NCI-H2081 (cell line): ENCODE measurements around the gene ZBTB22.

ENCODE experiments used
- DNase-seq, 2 experiments: peaks; one replicate each; lab custom pipeline; 2025; lab: John Stamatoyannopoulos, UW

ZBTB22 gene

DNA sequence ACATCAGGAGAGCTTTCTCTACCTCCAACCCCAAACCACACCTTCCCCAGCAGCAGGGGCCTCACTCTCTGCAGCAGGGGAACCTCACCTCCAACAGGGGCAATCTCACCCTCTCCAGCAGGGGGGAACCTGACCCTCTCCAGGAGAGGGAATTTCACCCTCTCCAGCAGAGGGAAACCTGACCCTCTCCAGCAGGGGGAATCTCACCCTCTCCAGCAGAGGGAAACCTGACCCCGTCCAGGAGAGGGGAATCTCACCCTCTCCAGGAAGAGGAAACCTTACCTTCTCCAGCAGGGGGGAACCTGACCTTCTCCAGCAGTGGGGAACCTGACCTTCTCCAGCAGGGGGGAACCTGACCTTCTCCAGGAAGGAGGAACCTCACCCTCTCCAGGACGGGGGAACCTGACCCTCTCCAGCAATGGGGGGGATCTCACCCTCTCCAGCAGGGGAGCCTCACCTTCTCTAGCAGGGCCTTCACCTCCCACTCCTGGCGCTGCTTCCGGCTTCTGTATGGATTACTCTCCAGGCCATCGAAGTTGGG is 37.5 kb downstream of the ZBTB22 start:
- peak in 1 of 2 experiments; percentile 20 for DNase-seq

DNA sequence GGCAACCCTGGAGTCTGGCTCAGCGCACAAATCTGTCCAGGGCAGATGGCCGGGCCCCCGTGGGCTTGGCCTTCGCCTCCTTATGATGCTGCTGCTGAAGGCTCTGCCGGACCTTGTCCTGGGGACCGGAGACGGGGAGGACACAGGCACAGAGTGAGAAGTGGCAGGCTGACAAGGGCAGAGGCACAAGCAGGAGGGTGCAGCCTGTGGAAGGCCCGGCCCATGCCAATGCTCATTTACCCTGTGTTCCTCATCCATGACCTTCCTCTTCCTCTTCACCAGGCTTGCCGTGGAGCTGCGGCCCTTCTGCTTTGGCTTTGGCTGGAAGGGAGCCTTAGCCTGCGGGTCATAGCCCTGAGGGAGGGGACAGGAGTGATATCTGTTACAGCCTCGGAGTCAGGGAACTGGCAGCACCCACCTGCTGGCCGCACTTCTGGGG is 38.3 kb downstream of the ZBTB22 start:
- DNase-seq, result no peak

DNA sequence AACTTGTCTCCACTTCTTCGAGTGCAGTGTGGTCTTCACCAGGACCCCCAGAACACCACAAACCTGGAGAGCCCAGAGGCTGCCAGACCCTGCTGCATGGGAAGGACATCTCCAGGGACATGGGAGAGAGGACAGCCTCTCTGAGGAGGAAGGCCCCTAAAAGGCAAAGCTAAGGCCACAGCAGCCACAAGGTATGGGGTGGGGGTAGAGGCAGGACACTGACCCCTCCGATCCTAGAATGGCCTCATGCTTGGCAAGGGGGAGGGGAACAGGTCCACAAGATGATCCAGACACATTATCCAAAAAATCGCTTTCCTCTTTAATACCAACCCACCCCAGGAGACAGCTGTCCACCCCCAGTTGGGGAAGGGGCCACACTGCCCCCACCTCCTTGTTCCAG is 38.7 kb downstream of the ZBTB22 start:
- DNase-seq, result no peak

DNA sequence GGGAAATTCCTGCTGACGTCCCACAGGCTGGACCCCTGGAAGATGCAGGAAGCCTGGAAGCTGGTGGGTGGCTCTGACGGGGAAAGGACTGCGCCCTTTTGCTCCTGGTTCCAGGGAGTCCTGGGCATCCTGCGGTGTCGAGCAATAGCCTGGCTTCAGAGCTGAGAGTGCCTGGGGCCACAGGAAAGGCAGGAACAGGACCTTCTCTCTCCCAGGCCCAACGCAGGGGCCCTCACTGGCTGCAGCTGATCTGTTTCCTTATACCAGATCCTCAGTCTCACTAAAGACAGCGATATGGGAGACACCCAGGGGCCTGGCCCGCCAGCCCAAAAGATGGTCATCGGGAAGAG is 39.2 kb downstream of the ZBTB22 start:
- DNase-seq, result no peak

DNA sequence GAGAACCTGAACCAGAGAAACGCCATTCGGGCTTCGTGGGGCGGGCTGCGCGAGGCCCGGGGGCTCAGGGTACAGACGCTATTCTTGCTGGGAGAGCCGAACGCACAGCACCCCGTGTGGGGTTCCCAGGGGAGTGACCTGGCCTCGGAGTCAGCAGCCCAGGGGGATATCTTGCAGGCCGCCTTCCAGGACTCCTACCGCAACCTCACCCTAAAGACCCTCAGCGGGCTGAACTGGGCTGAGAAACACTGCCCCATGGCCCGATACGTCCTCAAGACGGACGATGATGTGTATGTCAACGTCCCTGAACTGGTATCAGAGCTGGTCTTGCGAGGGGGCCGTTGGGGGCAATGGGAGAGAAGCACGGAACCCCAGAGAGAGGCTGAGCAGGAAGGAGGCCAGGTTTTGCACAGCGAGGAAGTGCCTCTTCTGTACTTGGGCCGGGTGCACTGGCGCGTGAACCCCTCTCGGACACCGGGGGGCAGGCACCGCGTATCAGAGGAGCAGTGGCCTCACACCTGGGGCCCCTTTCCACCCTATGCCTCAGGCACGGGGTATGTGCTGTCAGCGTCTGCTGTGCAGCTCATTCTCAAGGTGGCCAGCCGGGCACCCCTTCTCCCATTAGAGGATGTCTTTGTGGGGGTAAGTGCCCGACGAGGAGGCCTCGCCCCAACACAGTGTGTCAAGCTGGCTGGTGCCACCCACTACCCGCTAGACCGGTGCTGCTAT is 39.7 kb downstream of the ZBTB22 start:
- no peak for DNase-seq

DNA sequence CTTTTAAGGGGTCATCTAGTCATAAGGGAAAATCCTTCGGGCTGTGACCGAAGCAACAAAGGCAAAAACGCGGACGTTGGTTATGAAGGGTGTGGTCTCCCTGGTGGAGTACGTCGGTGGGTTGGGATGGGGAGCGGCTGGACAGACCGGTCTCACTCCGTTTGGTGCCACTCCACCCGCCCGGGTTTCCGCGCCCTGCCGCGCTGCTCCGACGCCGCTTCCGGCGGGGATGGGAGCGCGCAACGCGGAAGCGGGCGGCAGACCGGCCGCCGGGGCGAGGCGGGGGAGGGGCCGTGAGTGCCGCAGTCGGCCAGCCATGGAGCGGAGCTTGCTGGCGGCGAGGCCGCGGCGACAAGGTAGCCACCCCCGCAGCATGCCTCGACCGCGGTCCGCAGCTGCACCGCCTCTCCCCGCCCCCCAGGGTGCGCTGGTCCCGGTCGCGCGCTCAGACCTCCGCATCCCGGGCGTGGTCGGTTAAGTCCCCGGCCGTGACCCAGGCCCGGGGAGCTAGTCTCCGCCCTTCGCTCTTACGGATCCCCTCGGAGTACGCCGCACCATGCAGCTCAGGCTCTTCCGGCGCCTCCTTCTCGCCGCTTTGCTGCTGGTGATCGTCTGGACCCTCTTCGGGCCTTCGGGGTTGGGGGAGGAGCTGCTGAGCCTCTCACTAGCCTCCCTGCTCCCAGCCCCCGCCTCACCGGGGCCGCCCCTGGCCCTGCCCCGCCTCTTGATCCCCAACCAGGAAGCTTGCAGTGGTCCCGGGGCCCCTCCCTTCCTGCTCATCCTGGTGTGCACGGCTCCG is 40.5 kb downstream of the ZBTB22 start, which contains the start of gene B3GALT4:
Gene B3GALT4 (plus strand): TSS at position 260 of the 799 bp plus-strand sequence. CDS start 297 bp downstream, at position 557.
- peak; percentile 65 to 76 for DNase-seq

DNA sequence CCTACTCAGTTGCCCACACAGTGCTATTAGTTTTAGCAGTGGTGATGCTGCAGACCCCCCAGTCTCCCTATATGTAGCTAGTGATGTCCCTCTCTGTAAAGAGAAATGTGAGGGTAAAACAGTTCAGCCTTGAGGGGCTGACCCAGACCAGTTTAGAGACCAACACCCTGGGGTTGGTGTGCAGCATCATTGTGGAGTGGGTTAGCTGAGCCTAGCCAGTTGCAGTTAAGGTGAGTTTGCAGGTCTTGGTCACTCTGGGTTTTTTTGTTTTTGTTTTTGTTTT is 41.0 kb downstream of the ZBTB22 start:
- no peak for DNase-seq

DNA sequence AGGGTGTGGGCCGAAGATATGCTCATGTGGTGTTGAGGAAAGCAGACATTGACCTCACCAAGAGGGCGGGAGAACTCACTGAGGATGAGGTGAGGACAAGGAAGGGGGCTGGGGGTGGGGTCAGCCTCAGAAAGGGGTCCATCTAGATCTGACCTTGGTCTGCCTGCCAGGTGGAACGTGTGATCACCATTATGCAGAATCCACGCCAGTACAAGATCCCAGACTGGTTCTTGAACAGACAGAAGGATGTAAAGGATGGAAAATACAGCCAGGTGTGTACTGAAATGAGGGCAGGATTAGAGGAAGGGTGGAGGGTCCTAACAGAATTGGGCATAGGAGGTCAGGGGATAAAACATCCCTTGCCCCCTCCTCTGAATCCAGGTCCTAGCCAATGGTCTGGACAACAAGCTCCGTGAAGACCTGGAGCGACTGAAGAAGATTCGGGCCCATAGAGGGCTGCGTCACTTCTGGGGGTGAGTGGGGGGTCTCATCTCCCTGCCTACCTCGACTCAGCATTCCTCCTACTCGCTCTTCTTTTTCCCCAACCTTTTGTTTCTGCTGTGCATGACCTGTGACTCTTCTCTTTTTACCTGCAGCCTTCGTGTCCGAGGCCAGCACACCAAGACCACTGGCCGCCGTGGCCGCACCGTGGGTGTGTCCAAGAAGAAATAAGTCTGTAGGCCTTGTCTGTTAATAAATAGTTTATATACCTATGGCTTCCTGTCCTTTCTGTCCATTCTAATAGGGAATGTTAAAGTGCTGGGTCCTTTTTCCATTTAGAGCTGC is 41.6 kb downstream of the ZBTB22 start:
- peak in 1 of 2 experiments; percentile 5 for DNase-seq

DNA sequence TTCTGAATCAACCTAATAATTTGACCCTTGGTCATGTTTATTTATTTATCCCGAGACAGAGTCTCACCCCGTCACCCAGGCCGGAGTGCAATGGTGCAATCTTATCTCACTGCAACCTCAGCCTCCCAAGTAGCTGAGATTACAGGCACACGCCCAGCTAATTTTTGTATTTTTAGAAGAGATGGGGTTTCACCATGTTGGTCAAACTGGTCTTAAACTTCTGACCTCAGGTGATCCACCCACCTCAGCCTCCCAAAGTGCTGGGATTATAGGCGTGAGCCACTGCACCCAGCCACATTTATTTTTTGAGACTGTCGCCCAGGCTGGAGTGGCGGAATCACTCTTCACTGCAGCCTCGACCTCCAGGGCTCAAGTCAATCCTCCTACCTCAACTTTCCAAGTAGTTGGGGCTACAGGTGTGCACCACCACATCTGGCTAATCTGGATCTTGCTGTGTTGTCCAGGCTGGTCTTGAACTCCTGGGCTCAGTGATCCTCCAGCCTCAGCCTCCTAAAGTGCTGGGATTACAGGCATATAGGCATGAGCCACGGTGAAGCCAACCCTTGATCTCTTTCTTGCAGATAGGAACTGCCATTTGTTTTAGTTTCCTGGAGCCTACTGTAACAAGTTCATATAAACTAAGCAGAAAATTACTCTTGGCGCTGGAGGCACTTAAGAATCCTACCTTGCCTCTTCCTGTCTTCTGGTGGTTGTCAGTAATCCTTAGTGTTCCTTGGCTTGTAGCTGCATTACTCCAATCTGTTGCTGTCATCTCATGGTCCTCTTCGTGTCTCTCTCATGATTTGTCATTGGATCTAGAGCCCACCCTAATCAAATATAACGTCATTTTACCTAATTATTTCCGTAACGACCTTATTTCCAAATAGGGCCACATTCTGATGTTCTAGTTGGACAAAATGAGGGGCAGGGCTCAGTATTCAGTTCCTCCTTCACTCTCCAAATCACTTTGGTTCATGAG is 43.3 kb downstream of the ZBTB22 start:
- DNase-seq, result no peak

DNA sequence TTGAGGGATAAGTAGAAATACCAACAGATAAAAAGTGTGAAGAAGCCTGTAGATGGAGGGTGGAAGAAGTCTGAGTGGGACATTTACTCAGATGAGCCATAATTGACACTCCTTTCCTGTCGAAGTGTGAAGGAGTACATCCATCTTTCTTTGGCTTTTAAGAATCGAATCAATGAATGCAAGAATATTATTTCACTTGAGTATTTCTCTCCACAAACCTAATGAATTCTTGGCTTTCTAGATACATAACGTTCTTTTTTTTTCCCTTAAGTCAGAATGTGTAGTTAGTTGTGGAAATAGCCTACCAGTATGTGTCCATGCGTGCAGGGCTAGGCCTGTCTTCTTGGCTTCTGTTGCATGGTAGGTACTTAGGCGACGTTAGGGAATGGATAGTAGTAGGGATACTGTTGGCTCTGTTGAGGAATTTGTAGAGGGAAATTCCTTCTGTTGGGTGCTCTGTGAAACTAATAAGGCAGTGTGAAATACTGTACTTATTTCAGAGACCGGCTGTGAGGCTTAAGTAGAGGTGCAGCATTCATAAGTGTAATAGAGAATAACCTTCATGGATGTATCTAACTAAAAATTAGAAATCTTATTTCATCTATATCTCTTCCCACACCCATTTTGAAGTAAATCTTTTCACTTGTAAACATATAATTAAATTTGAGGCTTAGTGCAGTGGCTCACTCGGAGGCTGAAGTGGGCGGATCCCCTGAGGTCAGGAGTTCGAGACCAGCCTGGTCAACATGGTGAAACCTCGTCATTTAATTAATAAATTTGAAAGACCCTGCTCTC is 44.2 kb downstream of the ZBTB22 start:
- no peak for DNase-seq

DNA sequence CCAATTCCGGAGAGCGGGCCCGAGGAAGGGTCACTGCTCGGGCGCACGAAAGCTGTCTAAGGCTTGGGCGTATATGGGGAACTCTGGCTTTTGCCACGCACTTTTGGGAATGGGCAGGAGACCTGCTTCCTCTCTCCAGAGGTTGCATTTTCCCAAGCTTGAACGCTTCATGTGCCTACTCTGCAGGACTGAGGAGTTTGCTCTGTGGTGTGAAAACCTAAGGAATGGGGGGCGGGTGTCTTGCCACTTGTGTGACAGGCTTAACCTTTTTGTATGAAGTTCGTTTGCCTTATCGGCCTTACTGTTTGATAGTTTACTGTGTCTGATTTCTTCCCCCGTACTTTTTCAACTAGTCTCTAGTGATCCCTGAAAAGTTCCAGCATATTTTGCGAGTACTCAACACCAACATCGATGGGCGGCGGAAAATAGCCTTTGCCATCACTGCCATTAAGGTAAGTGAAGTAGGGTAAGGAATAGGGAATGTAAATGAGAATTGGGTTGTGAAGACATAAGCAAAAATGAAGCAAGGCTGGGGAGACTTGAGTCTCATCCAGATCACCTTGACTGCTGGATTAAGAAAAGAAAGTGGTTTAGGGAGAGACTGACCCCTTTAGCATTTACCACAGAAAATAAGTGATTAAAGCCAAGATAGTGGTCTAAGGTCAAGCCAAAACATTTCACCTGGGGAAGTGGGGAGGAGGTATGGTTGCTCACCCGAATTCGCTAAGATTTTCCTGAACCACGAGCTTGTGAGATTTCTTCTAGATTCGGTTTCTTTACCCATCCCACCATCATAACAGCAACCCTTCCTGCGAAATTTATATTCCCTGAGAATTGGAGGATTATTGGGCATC is 45.0 kb downstream of the ZBTB22 start:
- DNase-seq, result no peak

DNA sequence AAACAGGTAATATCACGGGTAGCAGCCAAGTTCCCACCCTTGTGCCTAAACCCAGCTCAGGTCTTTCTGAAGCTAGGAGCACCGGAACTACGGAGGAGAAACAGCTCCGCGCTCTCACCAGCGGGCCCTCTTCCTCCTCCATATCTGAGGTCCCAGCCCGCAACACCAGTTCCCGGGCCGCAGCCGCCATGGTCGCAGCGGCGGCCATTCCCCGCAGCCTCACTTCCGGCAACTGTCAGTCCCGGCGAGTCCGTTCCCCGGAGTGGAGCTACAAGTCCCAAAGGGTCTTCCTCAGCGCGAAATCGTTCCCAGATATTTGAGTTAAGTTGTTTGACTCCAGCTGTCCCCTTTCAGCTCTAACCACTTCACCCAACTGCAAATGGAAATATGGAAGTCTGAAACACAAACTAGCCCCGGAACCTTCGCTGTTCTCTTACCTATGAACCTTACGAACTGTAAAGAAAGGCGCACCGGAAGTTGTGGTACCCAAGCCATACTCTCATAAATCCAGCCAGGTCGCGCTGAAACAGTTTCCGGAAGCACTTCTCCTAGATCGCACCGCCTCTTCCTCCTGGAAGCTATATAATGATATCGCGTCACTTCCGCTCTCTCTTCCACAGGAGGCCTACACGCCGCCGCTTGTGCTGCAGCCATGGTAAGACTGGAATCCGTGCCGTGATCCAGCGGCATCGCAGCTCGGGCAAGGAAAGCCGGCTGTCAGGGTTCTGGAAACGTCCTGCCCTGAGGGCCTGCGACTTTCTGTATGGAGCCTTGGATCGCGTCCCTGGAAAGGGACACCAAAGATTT is 45.9 kb downstream of the ZBTB22 start, which contains the start of the genes RPS18 and VPS52:
Gene RPS18 (plus strand): TSS at position 608 of the 807 bp plus-strand sequence. CDS start 45 bp downstream, at position 653.
Gene VPS52 (minus strand): TSS at position 409 of the 807 bp plus-strand sequence. CDS start 201 bp downstream, at position 208.
- DNase-seq, result peak; percentile 98 to 99

DNA sequence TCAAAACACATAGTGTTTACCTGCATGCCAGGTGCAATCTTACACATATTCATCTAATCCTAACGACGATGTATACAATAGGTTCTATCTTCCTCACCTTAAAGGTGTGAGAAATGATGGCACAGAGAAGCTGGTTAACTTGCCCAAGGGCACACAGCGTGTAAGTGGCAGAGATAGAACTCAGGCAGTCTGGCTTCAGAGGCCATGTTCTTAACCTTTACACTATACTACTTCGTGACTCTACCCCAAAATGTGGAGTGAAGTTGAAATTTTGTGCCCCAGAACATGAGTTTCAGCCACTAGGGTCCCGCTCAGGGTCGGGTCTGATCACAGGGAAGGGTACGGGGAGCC is 46.5 kb downstream of the ZBTB22 start:
- no peak for DNase-seq
